NCI-H226 (cell line): ENCODE measurements around the gene OR2AE1.
"Not testable (repeated sequence)": the region's sequence is repeated elsewhere in the genome, so short reads cannot be mapped to it uniquely, and the experiment has no call there.

Experiments
- DNase-seq: peaks from one replicate; pipeline ENCODE4 v3.0.0-alpha.2; 2015

Gene OR2AE1, protein sequence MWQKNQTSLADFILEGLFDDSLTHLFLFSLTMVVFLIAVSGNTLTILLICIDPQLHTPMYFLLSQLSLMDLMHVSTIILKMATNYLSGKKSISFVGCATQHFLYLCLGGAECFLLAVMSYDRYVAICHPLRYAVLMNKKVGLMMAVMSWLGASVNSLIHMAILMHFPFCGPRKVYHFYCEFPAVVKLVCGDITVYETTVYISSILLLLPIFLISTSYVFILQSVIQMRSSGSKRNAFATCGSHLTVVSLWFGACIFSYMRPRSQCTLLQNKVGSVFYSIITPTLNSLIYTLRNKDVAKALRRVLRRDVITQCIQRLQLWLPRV

DNA sequence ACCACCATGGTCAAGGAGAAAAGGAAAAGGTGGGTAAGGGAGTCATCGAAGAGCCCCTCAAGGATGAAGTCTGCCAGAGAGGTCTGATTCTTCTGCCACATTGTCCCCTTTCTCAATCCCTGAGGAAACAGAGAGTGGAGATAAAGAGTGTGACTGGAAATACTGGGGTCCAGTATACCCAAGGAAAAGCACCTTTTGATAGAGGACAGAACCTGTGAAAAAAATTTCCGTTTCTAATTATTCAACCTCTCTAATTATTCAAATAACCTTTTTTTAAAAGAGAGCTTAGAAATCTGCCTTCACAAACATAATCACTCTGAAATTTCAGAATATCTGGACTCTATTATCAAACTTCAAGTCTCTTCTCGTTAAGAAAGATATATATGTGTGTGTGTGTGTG, at the start of gene OR2AE1:
Gene OR2AE1 (minus strand): TSS at position 101 of the 400 bp plus-strand sequence. CDS start 0 bp downstream, at position 101.
- DNase-seq: no peak

DNA sequence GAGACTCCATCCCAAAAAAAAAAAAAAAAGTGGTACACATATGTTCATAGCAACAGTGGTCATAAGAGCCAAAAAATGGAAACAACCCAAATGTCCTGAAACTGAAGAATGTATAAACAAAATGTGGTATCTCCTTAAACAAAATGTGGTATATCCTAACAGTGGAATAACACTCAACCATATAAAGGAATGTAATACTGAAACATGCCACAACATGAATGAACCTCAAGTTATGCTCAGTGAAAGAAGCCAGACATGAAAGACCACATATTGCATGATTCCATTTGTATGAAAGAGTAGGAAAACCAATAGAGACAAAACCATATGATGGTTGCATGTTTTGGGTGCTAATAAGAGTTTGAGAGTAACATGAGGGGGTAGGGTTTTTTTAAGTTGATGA, 49.5 kb upstream of the OR2AE1 start:
- DNase-seq: no peak

DNA sequence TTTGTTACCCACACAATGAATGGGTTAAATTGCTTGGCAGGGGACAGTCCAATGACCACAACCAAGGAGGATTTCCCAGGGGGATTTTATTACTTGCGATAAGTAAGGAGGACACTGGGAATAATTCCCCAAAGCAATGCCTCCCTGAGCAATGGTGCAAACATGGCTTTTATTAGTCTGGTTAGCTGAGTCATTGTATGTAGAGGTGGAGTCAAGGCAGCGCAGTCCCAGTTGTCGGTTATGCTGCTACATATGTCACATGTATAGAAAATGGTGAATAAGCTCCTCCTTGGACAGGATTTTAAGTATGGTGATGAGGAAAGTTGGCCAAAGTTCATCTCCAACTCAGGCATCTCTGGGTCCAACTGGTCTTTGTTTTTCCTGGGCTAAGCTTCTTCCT, 46.4 kb upstream of the OR2AE1 start:
- no peak for DNase-seq

DNA sequence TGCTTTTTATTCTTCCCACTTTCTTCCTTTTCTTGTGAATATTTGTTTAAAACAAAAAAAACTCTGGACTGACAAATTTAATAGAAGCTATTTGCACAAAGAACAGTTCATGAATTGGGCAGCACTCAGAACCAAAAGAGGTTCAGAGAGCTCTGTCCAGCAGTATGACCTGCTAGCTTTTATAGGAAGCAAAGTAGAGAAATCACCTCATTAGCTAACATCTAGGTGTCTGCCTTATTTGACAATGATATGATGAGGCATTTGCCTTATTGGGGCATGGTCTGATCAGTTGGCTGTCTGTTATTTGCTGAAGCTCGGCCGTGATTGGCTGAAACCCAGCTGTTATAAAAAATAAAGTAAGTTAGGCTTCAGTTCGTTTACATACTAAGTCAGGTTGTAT, 43.3 kb upstream of the OR2AE1 start:
- no peak for DNase-seq

DNA sequence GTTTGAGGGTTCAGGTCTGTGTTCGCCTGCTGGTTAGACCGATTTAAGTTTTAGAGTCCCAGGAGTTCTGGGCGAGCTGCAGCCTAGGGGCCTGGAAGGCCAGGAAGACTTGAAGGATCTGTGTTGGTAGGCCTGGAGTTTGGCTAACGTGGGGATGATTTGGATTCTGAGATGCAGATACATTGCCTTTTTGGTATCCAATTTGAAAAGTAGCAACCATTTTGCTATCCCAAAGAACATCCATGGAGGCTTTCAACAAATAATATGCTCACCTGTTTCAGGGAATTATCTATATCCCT, 42.9 kb upstream of the OR2AE1 start:
- no peak for DNase-seq

DNA sequence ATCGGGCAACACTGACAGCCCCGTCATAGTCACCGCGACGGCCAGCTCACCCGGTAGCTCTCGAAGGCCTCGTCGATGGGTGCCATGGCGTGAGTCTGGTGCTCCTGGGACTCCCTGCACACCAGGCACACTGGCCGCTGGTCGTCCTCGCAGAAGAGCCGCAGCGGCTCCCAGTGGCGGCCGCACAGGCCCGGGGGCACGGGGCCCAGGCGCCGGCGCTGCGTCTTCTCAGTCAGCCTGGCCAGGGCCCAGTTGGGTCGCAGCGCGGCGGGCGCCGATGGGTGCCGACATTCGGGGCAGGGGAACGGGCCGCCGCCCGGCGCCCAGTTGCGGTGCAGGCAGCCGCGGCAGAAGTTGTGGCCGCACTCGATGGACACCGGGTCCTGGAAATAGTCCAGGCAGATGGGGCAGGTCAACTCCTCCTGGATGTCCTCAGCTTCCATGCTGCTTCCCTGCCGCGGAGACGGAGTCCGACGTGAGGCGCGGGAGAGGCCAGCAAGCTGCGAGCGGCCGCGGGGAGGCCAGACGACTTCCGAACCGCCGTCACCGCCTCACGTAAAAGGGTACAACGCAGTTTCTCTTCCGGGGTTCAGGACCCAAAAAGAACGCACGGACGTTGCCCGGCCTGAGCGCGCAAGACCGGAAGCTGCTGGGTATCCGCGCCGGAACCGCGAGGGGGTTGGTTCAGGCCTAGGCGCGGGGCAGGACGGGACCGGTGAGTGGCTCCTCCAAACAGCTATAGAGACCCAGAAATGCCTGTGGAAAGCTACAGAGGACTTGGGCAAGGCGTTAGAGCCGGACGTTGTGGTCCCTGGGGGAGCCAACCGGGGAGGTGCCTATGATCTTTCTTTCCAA, 42.4 kb upstream of the OR2AE1 start, which contains the start of gene TRIM4:
Gene TRIM4 (minus strand): TSS at position 572 of the 855 bp plus-strand sequence. CDS start 129 bp downstream, at position 443.
- peak; percentile 92 for DNase-seq

DNA sequence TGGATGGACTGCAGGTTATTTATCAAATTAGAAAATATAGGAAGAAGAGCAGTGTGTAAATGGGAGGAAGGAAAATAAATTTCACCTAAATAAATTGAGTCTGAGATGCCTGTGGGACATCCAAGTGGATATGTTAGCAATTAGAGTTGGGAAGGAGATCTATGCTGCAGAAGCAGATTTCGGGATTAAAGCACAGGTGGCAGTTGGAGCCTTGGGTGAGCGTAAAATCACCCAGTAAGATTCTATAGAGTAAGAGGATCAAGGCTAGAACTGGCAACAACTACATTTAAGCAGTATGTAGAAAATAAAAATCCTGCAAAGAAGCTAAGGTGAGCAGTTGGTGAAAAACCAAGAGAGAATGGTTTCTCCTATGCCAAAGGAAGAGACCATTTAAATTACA, 34.1 kb upstream of the OR2AE1 start:
- no peak for DNase-seq

DNA sequence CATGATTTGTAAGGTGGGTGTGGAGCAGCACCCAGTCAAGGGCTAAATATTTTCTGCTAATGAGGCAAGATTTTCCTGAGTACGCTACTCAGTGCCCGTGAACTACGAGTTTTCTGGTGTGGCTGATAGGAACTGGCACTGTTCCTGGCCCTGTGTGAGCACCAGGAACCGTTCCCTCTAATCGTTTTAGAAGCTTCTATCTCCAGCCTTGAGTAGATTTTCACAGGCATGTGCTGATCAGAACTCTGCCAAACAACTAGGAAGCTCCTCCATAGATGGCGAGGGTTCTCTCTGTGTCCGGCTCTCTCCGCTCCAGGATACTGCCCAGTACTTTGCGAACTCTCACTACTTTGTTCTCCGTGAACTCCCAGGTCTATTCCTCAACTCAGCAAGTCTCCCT, 24.7 kb upstream of the OR2AE1 start:
- DNase-seq: no peak

DNA sequence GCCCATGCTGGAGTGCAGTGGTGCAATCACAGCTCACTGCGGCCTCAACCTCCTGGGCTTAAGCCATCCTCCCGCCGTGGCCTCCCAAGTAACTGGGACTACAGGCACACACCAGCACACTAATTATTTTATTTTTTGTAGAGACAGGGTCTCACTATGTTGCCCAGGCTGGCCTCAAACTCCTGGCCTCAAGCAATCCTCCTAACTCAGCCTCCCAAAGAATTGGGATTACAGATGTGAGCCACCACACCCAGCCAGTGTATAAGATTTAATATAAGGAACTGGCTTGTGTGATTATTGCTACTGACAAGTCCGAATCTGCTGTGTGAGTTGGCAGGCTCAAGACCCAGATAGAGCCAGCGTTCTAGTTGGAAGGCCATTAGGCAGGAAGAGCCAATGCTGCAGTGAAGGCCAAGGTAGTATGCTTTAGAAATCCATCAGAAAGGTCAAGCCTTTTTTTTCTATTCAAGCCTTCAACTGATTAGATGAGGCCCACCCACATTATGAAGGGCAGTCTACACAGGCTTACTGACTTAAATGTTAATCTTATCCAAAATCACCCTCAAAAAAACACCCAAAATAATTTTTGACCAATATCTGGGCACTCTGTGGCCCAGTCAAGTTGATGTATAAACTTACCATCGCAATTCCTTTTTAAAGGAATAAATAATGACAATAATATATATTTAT, 23.1 kb upstream of the OR2AE1 start:
- no peak for DNase-seq

DNA sequence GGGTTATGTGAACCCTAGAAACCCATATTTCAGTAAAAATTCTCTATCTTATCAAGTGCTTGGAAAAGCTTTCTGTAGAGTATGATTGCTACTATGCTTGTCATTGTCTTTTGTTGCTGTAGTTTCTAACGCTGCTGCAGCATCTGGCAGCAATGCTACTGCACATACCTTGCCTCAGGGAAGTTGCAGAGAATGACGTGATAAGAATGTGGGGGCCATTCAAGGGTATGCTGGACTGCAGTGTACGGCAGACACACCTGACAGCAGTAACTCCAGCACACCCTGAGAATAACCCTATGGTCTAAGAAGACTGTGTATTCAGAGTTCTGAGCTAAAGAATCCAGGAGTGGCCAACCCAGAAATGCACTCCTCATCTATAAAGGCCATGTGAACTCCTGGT, 22.0 kb upstream of the OR2AE1 start:
- DNase-seq: no peak

DNA sequence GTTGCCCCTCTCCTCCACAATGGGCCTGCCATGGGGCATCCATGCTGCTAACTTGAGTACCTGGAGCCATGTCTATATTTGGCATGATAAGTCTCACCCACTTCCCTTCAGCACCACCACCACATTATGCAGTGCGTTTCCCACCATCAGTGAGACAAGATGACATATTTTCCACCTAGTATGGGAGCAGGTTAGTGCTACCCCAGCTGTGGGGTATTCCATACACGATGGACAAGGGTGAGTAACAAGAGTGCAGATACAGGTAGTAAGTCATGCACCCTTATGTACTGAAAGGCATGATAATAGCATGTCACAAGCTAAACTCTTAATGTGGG, 21.2 kb upstream of the OR2AE1 start:
- DNase-seq: no peak

DNA sequence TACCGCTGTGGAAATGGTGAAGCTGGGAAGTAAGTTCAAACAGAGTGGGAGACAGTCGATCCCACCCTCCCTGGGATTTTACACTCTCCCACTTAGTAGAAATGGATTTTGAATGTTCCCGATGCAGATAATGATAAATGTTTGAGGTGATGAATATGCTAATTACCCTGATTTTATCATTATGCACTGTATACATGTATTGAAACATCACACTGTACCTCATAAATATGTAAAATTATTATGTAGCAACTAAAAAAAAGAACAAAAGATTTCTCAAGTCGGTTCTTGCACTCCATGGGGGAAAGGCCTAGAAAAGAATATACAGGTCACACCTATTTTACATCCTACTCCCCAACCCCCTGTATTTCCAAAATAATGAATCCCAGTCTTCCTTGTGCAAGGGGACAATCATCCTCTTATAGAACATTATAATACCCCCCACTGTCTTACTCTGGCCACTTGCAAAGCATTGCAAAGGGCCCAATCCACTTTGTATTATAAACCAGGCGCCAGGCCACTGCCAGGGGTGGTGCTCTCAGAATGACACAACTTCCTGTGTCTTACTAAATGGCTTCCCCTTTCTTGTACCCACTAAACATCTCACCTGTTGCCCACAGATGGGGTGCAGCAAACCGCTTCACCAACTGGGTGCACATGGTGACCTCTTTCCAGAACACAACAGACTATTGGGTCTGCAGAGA, 20.6 kb upstream of the OR2AE1 start:
- no peak for DNase-seq

DNA sequence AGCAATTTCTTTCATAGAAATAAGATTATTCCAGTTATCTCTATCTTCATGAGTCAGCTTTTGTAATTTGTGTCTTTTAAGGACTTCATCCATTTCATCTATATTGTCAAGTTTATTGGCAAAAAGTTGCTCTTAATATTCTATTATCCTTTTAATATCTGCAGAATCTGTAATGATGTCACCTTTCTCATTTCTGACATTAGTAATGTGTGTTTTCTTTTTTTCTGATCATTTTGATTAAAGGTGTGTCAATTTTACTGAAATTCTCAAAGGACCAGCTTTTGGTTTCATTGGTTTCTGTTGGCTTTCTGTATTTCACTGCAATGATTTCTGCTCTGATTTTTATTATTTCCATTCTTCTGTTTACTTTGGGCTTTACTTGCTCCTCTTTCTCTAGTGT, 17.9 kb upstream of the OR2AE1 start:
- no peak for DNase-seq

DNA sequence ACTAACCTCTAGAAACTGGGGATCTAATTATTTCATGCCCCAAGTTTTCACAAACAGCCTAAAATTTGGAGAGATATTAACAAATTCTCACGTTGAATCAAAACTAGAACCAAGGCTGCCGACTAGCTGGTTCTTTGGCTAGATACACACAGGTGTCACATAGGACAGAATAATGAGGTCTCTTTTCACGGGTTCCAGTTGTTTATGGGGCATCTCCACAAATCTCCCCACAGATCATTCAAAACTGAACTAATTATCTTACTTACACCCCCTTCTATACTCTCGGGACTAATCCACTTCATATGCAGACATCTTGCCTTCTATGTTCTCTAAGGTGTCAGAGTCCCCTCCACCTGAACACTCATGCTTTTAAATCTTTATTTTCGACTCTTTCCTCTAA, 16.4 kb upstream of the OR2AE1 start:
- DNase-seq: no peak

DNA sequence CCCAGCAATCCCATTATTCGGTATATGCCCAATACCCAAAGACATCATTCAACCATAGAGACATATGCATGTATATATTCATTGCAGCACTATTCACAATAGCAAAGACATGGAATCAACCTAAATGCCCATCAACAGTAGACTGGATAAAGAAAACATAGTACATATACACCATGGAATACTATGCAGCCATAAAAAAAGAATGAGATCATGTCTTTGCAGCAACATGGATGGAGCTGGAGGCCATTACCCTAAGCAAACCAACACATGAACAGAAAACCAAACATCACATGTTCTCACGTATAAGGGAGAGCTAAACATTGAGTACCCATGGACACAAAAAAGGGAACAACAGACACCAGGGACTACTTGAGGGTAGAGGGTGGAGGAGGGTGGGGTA, 13.5 kb upstream of the OR2AE1 start:
- DNase-seq: not testable (repeated sequence)

DNA sequence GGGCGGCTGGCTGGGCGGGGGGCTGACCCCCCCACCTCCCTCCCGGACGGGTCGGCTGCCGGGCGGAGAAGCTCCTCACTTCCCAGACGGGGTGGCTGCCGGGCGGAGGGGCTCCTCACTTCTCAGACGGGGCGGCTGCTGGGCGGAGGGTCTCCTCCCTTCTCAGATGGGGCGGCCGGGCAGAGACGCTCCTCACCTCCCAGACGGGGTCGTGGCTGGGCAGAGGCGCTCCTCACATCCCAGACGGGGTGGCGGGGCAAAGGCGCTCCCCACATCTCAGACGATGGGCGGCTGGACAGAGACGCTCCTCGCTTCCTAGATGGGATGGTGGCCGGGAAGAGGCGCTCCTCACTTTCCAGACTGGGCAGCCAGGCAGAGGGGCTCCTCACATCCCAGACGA, 11.5 kb upstream of the OR2AE1 start:
- DNase-seq: not testable (repeated sequence)

DNA sequence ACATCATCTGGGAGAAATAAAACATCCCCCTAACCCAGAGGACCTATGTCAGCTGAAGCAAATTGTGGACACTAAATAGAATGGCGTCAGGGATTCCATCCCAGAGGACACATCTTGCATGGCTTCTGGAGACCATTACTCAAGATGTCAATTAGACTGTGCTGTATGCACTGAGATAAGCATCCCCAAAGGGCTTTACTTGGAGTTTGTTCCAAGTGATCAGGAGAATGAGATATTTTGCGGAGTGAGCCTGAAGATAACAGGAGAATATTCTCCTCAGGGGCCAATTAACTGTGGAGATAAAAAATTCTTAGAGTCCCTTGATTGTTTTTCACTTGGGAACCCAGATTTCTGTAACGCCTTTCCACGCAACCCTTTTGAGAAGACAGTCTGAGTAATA, 4.5 kb upstream of the OR2AE1 start:
- DNase-seq: no peak

DNA sequence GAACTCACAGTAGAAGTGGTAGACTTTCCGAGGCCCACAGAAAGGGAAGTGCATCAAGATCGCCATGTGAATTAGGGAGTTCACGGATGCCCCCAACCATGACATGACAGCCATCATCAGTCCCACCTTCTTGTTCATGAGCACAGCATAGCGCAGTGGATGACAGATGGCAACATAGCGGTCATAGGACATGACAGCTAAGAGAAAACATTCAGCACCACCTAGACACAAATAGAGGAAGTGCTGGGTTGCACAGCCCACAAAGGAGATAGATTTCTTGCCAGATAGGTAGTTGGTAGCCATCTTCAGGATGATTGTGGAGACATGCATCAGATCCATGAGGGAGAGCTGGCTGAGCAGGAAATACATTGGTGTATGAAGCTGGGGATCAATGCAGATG, 342 bp downstream of the OR2AE1 start:
- DNase-seq: no peak

DNA sequence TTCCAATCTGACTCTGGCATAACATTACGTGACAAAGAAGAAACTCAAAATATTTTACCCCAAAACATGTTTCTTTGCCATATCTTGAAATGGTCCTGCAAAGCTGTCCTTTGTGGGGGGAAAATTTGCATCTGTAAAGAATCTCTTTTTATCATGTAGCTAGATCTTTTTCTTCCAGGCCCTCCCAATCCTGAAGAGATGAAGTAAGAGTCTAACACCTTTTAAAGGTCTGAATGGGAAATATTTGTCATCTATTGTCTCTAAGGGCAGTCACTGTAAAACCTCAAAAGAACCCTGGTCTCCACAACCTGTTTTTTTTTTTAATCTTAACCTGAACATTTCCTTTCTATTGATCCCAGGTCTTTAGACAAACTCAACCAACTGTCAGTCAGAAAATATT, 8.6 kb downstream of the OR2AE1 start:
- DNase-seq: no peak

DNA sequence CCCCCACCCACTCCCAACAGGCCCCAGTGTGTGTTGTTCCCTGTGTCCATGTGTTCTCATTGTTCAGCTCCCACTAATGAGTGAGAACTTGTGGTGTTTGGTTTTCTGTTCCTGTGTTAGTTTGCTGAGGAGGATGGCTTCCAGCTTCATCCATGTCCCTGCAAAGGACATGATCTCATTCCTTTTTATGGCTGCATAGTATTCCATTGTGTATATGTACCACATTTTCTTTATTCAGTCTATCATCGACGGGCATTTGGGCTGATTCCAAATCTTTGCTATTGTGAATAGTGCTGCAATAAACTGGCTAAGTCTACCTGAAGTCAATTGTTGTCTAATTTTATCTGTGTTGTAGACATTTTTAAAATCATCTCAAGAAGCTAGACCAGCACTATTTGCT, 9.4 kb downstream of the OR2AE1 start:
- not testable (repeated sequence) for DNase-seq

DNA sequence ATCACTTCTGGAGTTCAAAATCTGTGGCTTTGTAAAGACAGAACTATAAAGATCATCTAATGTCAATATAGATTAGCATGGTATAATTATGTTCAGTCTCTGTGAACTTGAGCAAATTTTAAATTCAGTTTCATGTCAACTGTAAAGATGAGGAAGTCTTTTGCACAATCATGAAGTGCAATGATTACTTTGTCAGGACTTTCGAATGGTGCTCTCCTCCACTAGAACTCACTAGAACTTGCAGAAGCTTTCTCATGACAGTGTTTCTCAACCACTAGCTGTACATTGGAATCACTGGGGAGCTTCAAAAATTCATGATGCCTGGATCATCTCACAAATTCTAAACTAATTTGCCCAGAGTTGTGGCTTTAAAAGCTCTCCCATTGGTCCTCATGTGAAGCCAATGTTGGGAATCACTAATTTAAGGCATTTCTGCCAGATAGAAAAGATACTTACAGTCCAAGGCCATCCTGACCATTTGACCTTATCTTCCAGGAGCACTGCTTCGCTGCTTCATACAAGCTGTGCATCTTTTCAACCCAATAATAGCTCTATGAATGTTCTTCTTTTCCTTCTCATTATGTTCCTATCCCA, 12.9 kb downstream of the OR2AE1 start:
- DNase-seq: no peak

DNA sequence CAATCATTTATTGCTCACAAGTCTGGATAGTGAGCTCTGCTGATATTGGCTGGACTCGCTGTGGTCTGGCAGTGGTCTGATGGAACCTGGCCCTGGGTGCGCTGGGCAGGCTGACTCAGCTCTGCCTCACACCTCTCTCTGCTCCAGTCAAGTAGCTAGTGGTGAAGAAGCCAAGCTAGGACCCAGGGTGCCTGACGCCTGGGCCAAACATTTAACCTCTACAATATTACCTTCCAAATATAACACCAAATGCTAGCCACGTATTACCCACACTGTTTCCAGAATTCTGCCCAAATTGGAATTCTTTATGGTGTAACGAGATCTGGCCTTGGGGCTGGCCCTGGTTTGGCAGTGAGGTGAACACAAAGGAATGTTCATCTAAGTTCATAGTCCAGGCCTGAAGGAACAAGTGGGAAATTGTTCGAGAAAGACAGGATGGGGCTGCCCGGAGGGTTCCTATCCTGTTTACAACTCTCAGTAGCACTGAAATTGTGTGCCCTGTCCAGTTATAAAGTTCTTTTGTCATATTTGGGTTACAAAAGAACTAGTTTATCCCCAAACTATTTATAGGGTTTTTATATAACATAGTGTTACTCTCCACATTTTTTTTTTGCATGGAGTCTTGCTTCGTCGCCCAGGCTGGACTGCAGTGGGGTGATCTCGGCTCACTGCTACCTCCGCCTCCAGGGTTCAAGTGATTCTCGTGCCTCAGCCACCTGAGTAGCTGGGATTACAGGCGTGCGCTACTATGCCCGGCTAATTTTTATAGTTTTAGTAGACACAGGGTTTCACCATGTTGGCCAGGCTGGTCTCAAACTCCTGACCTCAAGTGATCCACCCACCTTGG, 16.3 kb downstream of the OR2AE1 start:
- peak; percentile 96 for DNase-seq
